Stimulated activated CD8-positive, alpha-beta memory T cell treated with anti-CD3 and anti-CD28 coated beads, Interleukin-4, amount 100 ng/mL, for 24 hours (primary cell): ENCODE data around the gene IKZF4.

Experiments used
- DNase-seq: peaks from one replicate; pipeline ENCODE4 v3.0.0-alpha.2; 2020; ENCODE audit warnings: low read depth

The IKZF4 gene

DNA sequence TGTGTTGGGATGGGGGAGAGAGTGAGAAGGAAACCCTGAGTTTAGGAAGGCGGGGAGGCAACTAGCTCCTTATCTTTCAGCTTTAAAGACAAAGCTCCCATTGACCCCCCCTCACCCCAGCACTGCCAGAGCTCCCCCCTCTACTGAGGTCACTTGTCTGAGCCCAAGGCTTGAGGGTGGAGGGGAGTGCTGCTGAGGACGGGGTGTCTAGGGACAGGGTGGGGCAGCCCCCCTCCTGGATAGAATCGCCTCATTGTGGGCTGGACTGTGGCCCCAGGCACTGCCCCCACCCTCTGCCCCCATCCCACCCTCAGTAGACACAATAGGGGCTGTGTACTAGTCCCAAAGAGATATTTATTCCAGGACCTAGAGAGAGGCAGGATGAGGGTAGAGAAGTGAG, 62.1 kb downstream of the IKZF4 start:
- no peak for DNase-seq

- DNase-seq, result no peak
Measured at GRCh38 chr12:56084958-56085543, 64.2 kb downstream of the IKZF4 start.

GRCh38 chr12:56086096-56086495, 65.3 kb downstream of the IKZF4 start:
- no peak for DNase-seq

DNA sequence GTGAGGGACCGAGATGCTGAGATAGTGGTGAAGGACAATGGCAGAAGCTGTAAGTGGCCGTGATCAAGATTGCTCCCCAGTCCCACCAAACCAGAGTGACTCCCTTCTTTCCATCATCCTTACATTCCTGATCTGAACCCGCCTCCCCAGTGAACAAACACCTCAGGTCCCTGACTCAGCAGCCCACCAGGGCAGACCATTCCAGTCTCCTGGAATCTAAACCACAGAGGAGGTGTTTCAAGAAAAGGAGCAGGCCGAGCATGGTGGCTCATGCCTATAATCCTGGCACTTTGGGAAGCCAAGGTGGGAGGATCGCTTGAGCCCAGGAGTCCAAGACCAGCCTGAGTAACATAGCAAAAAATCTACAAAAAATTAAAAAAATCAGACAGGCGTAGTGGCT, 65.8 kb downstream of the IKZF4 start:
- DNase-seq, result no peak

DNA sequence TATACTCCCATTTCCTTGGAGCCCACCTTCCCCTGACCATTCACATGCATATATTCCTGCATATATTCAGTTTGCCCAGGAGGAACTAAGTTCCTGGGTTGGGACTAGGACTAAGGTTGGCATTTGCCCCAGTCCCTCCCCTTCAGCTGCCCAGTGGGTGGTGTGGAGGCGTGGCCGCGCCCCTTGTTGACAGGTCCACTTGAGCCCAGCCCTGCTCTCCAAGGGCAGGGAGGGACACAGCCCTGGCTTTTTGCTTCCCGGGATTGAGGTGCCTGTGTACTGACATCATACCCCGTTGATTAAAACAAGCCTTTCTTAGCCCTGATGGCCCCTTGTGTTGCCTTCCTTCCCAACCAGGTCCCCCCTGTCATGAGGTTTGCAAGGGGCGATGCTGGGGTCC, 66.4 kb downstream of the IKZF4 start:
- DNase-seq, result no peak
